Fibroblast of skin of right quadriceps (primary cell): Measurements from ENCODE around the gene SAP25.

Experiments
- DNase-seq: peaks from one replicate; pipeline ENCODE4 v3.0.0-alpha.2; 2013

The SAP25 gene

GRCh38 chr7:100573691-100574361, at the start of gene SAP25:
SAP25 (minus strand) TSS chr7:100573900; CDS start chr7:100573742, 158 bp downstream.
- DNase-seq = no peak

- DNase-seq = no peak
Observed at GRCh38 chr7:100621554-100621953, 47.9 kb upstream of the SAP25 start.

GRCh38 chr7:100620804-100621203, 47.1 kb upstream of the SAP25 start:
- no peak for DNase-seq

GRCh38 chr7:100620239-100620638, 46.5 kb upstream of the SAP25 start:
- no peak for DNase-seq

GRCh38 chr7:100614308-100614861, 40.7 kb upstream of the SAP25 start:
- no peak for DNase-seq

- no peak for DNase-seq
Observed at GRCh38 chr7:100613412-100614175, 39.9 kb upstream of the SAP25 start.

GRCh38 chr7:100612730-100613390, 39.2 kb upstream of the SAP25 start:
- DNase-seq = no peak

GRCh38 chr7:100611983-100612729, 38.5 kb upstream of the SAP25 start, which contains the start of gene MOSPD3:
MOSPD3 (plus strand) TSS chr7:100612540; CDS start chr7:100612792, 252 bp downstream.
- DNase-seq = peak; percentile 99

- no peak for DNase-seq
Observed at GRCh38 chr7:100609958-100610357, 36.3 kb upstream of the SAP25 start.

GRCh38 chr7:100607111-100607510, 33.4 kb upstream of the SAP25 start:
- DNase-seq = no peak

GRCh38 chr7:100606313-100606712, 32.6 kb upstream of the SAP25 start:
- DNase-seq = no peak

- DNase-seq = no peak
Observed at GRCh38 chr7:100604976-100605911, 31.5 kb upstream of the SAP25 start.

GRCh38 chr7:100604028-100604975, 30.6 kb upstream of the SAP25 start:
- DNase-seq = peak; percentile 86

GRCh38 chr7:100603726-100604027, 30.0 kb upstream of the SAP25 start:
- DNase-seq = peak; percentile 54

GRCh38 chr7:100602889-100603725, 29.4 kb upstream of the SAP25 start:
- peak; percentile 97 for DNase-seq

GRCh38 chr7:100600730-100601038, 27.0 kb upstream of the SAP25 start:
- DNase-seq = no peak

- DNase-seq = no peak
Observed at GRCh38 chr7:100599911-100600729, 26.4 kb upstream of the SAP25 start.

GRCh38 chr7:100598425-100598824, 24.7 kb upstream of the SAP25 start:
- no peak for DNase-seq

GRCh38 chr7:100595188-100595587, 21.5 kb upstream of the SAP25 start:
- no peak for DNase-seq
